KG1 (cell line): ENCODE data around the gene WBP1L.
A peak's percentile ranks its signal among the peaks of the same experiment; 100 is the strongest.

Source experiments
- DNase-seq: peaks from one replicate; lab custom pipeline; 2025; lab: John Stamatoyannopoulos, UW

The WBP1L gene

GRCh38 chr10:102780527-102780808, 36.7 kb downstream of the WBP1L start:
- no peak for DNase-seq

- DNase-seq: no peak
Measured at GRCh38 chr10:102781090-102781920, 37.6 kb downstream of the WBP1L start.

GRCh38 chr10:102781921-102782557, 38.3 kb downstream of the WBP1L start:
- DNase-seq: no peak

GRCh38 chr10:102782673-102783551, 39.2 kb downstream of the WBP1L start:
- DNase-seq: no peak

GRCh38 chr10:102783568-102783967, 39.8 kb downstream of the WBP1L start:
- no peak for DNase-seq

GRCh38 chr10:102785818-102786217, 42.1 kb downstream of the WBP1L start:
- DNase-seq: no peak

GRCh38 chr10:102791754-102792395, 48.1 kb downstream of the WBP1L start:
- DNase-seq: no peak

GRCh38 chr10:102795453-102796406, 52.0 kb downstream of the WBP1L start:
- no peak for DNase-seq

- peak; percentile 56 for DNase-seq
Measured at GRCh38 chr10:102796407-102797176, 52.8 kb downstream of the WBP1L start.

GRCh38 chr10:102799691-102800471, 56.1 kb downstream of the WBP1L start:
- no peak for DNase-seq

- no peak for DNase-seq
Measured at GRCh38 chr10:102800611-102801335, 57.0 kb downstream of the WBP1L start.

GRCh38 chr10:102801496-102801895, 57.7 kb downstream of the WBP1L start:
- no peak for DNase-seq

GRCh38 chr10:102801978-102802377, 58.2 kb downstream of the WBP1L start:
- no peak for DNase-seq

- no peak for DNase-seq
Measured at GRCh38 chr10:102802920-102803534, 59.3 kb downstream of the WBP1L start.

GRCh38 chr10:102804382-102805055, 60.8 kb downstream of the WBP1L start:
- no peak for DNase-seq

- no peak for DNase-seq
Measured at GRCh38 chr10:102808380-102808779, 64.6 kb downstream of the WBP1L start.

GRCh38 chr10:102811346-102811745, 67.6 kb downstream of the WBP1L start:
- DNase-seq: no peak
